H1 (cell line): ENCODE results near the gene ARFGEF3. TPM values are rescaled to one million over a fixed set of nuclear protein-coding genes. Genes with fewer than 3 reads are reported as not detected.

Experiments used
- ASH2L ChIP-seq: fragments of 200-600, 300-600 bp; sonication (generic); IDR thresholded peaks from one replicate; pipeline ENCODE4 v1.7.1; 2017; ENCODE audit warnings: low read length
- ATF2 ChIP-seq: IDR thresholded peaks from 2 replicates; pipeline ENCODE4 v1.6.1; 2012; ENCODE audit warnings: low read length, inconsistent platforms
- CBX5 ChIP-seq: fragments of 300-800, 300-1000 bp; sonication (generic); IDR thresholded peaks from 2 replicates; pipeline ENCODE4 v1.7.1; 2016; ENCODE audit warnings: antibody characterized with exemption, low read length, low read depth
- CHD2 ChIP-seq: IDR thresholded peaks from 2 replicates; pipeline ENCODE4 v1.6.1; 2012; ENCODE audit warnings: low read length, improper control_type of control experiment
- CTBP2 ChIP-seq: IDR thresholded peaks from 2 replicates; pipeline ENCODE4 v1.7.0; 2011; ENCODE audit warnings: borderline replicate concordance, mild to moderate bottlenecking, moderate library complexity, mixed read lengths, low read length; ENCODE audit not compliant: insufficient read depth, insufficient read length
- EGR1 ChIP-seq: IDR thresholded peaks from 2 replicates; pipeline ENCODE4 v1.6.1; 2011; ENCODE audit warnings: low read depth, low read length, borderline replicate concordance
- JUND ChIP-seq: IDR thresholded peaks from 2 replicates; pipeline ENCODE4 v1.6.1; 2011; ENCODE audit warnings: mild to moderate bottlenecking, improper control_type of control experiment, low read length
- KDM1A ChIP-seq: fragments of 200-600, 300-600 bp; sonication (generic); IDR thresholded peaks from 2 replicates; pipeline ENCODE4 v1.7.1; 2016; ENCODE audit warnings: mild to moderate bottlenecking, low read length, borderline replicate concordance
- KDM5A ChIP-seq: fragments of 200-600 bp; IDR thresholded peaks from 2 replicates; pipeline ENCODE4 v1.7.1; 2012; ENCODE audit warnings: mild to moderate bottlenecking, low read length, inconsistent platforms, mixed read lengths
- MAFK ChIP-seq: IDR thresholded peaks from 2 replicates; pipeline ENCODE4 v1.6.1; 2012; ENCODE audit warnings: low read depth, mild to moderate bottlenecking, improper control_type of control experiment, low read length
- RXRA ChIP-seq: IDR thresholded peaks from 2 replicates; pipeline ENCODE4 v1.6.1; 2011; ENCODE audit warnings: low read depth, mild to moderate bottlenecking, low read length, moderate library complexity; ENCODE audit not compliant: insufficient read depth
- SIRT6 ChIP-seq: IDR thresholded peaks from one replicate; pipeline ENCODE4 v1.7.1; 2012; ENCODE audit warnings: low read length, inconsistent platforms
- SP1 ChIP-seq: IDR thresholded peaks from 2 replicates; pipeline ENCODE4 v1.6.1; 2011; ENCODE audit warnings: low read depth, low read length
- SP4 ChIP-seq: IDR thresholded peaks from 2 replicates; pipeline ENCODE4 v1.6.1; 2012; ENCODE audit warnings: low read length, inconsistent platforms
- SRF ChIP-seq: IDR thresholded peaks from 2 replicates; pipeline ENCODE4 v1.6.1; 2011; ENCODE audit warnings: mild to moderate bottlenecking, low read depth, low read length, moderate library complexity
- TCF12 ChIP-seq: IDR thresholded peaks from 2 replicates; pipeline ENCODE4 v1.6.1; 2011; ENCODE audit warnings: low read depth, mild to moderate bottlenecking, low read length
- YY1 ChIP-seq: IDR thresholded peaks from 2 replicates; pipeline ENCODE4 v1.6.1; 2011; ENCODE audit warnings: low read depth, mild to moderate bottlenecking, low read length
- polyA plus RNA-seq, 7 experiments: library from polyadenylated mRNA; depleted of rRNA in 3 of 7; stranded (reverse) in 5 of 7; unstranded in 2 of 7; fragments of >200 nt in 5 of 7; fragments of 200-250 nt in 2 of 7; gene quantifications; 1 replicate in 5 of 7; 2 replicates in 1 of 7; 4 replicates in 1 of 7; pipeline versions ENCODE4 v1.2.1 to v1.2.3, GENCODE V29; 2011 to 2013; ENCODE audit warnings: missing spikeins in 2 of 7, mixed read lengths in 2 of 7
- total RNA-seq: library from RNA; stranded (reverse); fragmentation: NEBNext Ultra II Directional; extraction: Animal tissue kit (Norgen Biotek cat#: 25700); gene quantifications from 2 replicates; pipeline ENCODE4 v1.2.1, GENCODE V29; 2021
- TF ChIP-seq, protein P1 (sequence below): IDR thresholded peaks from 2 replicates; pipeline ENCODE4 v1.6.1; 2011; ENCODE audit warnings: low read depth, mild to moderate bottlenecking, low read length; ENCODE audit not compliant: insufficient read depth
- TF ChIP-seq, protein P2 (sequence below): IDR thresholded peaks from 2 replicates; pipeline ENCODE4 v1.6.1; 2011; ENCODE audit warnings: low read length, improper control_type of control experiment
- TF ChIP-seq, protein P3 (sequence below): IDR thresholded peaks from 2 replicates; pipeline ENCODE4 v1.6.1; 2012; ENCODE audit warnings: inconsistent platforms

Gene ARFGEF3
- total and polyA plus RNA-seq, 2 of the 8 experiments (the other 6 are each of a cell fraction or from before 2014, with no cell fraction given), result 5.8 to 23.2 TPM

DNA sequence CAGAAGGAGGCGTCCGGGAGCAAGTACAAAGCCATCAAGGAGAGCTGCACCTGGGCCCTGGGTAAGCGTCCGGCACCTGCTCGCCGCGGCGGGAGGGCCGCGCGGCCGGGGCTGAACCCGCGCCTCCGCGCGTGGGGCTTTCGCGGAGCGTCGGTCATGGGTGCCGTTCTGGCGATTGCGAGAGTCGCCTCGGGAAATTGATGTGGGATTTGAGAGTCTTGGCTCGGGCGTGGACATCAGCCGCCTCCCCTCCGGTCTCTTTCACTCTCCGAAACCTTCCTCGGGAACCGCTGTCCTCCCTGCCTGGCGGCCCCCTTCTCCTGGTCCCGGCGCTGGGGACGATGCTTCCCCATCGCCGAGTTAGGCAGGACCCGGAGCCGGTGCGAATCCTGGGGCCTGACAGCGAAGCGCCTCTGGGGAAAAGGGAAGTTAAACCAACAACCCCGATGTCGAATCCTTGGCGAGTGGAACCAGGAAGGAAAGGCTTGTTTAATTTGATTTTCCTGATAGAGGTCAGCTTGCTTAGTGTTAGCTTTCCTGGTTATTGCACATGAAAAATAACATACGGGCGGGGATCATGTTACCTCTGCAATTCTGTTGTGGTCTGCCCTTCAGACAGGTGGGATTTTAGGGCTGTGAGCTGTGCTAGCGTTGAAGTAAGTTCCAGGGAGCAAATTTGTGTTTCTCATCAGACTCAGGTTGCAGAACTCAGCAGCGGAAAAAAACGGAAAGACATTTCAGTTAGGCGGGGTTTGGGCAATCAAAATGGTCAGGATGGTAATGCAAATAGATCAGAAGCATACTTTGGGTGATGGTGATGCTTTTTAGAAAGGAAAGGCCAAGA, 594 bp downstream of the ARFGEF3 start (continued):
- TF ChIP-seq ASH2L (peak; percentile 84), YY1 (no peak), KDM5A (no peak), CTBP2 (no peak), SP1 (no peak), SP4 (no peak), CHD2 (no peak), JUND (no peak), TCF12 (no peak), ATF2 (no peak), EGR1 (no peak), MAFK (no peak), CBX5 (no peak), KDM1A (0 out of 2 replicates have a peak, but pooled peaks have one; percentile 20), SRF (no peak), SIRT6 (no peak), RXRA (no peak)
- TF ChIP-seq, protein P1, sequence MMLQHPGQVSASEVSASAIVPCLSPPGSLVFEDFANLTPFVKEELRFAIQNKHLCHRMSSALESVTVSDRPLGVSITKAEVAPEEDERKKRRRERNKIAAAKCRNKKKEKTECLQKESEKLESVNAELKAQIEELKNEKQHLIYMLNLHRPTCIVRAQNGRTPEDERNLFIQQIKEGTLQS, result no peak
- TF ChIP-seq, protein P2, sequence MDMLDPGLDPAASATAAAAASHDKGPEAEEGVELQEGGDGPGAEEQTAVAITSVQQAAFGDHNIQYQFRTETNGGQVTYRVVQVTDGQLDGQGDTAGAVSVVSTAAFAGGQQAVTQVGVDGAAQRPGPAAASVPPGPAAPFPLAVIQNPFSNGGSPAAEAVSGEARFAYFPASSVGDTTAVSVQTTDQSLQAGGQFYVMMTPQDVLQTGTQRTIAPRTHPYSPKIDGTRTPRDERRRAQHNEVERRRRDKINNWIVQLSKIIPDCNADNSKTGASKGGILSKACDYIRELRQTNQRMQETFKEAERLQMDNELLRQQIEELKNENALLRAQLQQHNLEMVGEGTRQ, result no peak
- TF ChIP-seq, protein P3, sequence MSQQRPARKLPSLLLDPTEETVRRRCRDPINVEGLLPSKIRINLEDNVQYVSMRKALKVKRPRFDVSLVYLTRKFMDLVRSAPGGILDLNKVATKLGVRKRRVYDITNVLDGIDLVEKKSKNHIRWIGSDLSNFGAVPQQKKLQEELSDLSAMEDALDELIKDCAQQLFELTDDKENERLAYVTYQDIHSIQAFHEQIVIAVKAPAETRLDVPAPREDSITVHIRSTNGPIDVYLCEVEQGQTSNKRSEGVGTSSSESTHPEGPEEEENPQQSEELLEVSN, result no peak
